Right ventricle myocardium superior (tissue), 1 donor: ENCODE data around the gene SAPCD1. TPM values are rescaled to one million over a fixed set of nuclear protein-coding genes. Genes with fewer than 3 reads are reported as not detected.

Source experiments
- ATAC-seq: fragments of 200-7000 bp; cut with Tn5 transposase; one replicate; pipeline ENCODE4 v1.9.1; 2020; ENCODE audit warnings: mild to moderate bottlenecking; ENCODE audit not compliant: poor library complexity
- DNase-seq: peaks from one replicate; pipeline ENCODE4 v3.0.0-alpha.2; 2020
- intact Hi-C: fragments of 100-400 bp; cut with DNase I; formaldehyde crosslinking; loops from one replicate; pipeline ENCODE4 v1.11.2; 2022
- total RNA-seq: library from RNA; stranded (reverse); fragmentation: NEBNext Ultra II Directional; extraction: Animal tissue kit (Norgen Biotek cat#: 25700); gene quantifications from one replicate; pipeline ENCODE4 v1.2.1, GENCODE V29; 2021
- donor health status: DM: no; HTN: yes; CAD: no; lungs with severe emphysema.

The SAPCD1 gene
- total RNA-seq, 1 donor from 2014 or later, result 0.86 TPM

DNA sequence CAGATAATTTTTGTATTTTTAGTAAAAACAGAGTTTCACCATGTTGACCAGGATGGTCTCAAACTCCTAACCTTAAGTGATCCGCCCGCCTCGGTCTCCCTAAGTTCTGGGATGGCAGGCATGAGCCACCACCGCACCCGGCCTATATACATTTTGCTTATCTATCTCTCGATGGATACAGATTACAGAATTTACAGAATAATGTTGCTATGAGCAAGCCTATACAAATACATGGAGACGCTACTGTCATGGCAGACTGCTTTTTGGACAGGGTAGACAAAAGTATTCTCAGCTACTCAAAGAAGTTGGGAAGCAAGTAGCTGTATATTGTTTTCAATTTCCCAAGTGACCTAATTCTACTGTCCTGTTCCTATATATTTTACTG is 51.0 kb downstream of the SAPCD1 start:
- no peak for ATAC-seq
- DNase-seq, result no peak
- intact Hi-C loops, result no loop called here

Other genes with a start within 250 kb of the SAPCD1 start
- gene MCCD1, start 233.7 kb upstream of the SAPCD1 start, total RNA-seq, result not detected
- gene DDX39B, start 220.7 kb upstream of the SAPCD1 start, total RNA-seq, result 145 TPM
- gene ATP6V1G2, start 216.0 kb upstream of the SAPCD1 start, total RNA-seq, result 2.3 TPM
- gene NFKBIL1, start 215.0 kb upstream of the SAPCD1 start, total RNA-seq, result 9.2 TPM
- gene LTA, start 190.4 kb upstream of the SAPCD1 start, total RNA-seq, result not detected
- 0.59 TPM for gene TNF, start 187.1 kb upstream of the SAPCD1 start, total RNA-seq
- not detected for gene LTB, start 180.2 kb upstream of the SAPCD1 start, total RNA-seq
- gene LST1, start 176.4 kb upstream of the SAPCD1 start, total RNA-seq, result 5.5 TPM
- not detected for gene NCR3, start 169.7 kb upstream of the SAPCD1 start, total RNA-seq
- gene AIF1, start 147.4 kb upstream of the SAPCD1 start, total RNA-seq, result 17.7 TPM
- gene PRRC2A, start 141.9 kb upstream of the SAPCD1 start, total RNA-seq, result 69.1 TPM
- gene BAG6, start 110.0 kb upstream of the SAPCD1 start, total RNA-seq, result 253 TPM
- gene APOM, start 106.8 kb upstream of the SAPCD1 start, total RNA-seq, result 1.9 TPM
- 16.5 TPM for gene C6orf47, start 101.9 kb upstream of the SAPCD1 start, total RNA-seq
- 19.2 TPM for gene GPANK1, start 97.7 kb upstream of the SAPCD1 start, total RNA-seq
- 95.1 TPM for gene CSNK2B, start 96.6 kb upstream of the SAPCD1 start, total RNA-seq
- gene LY6G5B, start 92.7 kb upstream of the SAPCD1 start, total RNA-seq, result 2.8 TPM
- 1.3 TPM for gene LY6G5C, start 81.6 kb upstream of the SAPCD1 start, total RNA-seq
- gene ABHD16A, start 59.3 kb upstream of the SAPCD1 start, total RNA-seq, result 27.9 TPM
- gene LY6G6F, start 55.8 kb upstream of the SAPCD1 start, total RNA-seq, result not detected
- gene LY6G6D, start 47.3 kb upstream of the SAPCD1 start, total RNA-seq, result not detected
- not detected for gene LY6G6C, start 40.9 kb upstream of the SAPCD1 start, total RNA-seq
- gene MPIG6B, start 39.3 kb upstream of the SAPCD1 start, total RNA-seq, result 0.13 TPM
- 32.9 TPM for gene DDAH2, start 33.4 kb upstream of the SAPCD1 start, total RNA-seq
- gene CLIC1, start 26.1 kb upstream of the SAPCD1 start, total RNA-seq, result 86.8 TPM
- 1.8 TPM for gene MSH5, start 22.7 kb upstream of the SAPCD1 start, total RNA-seq
- gene VWA7, start 14.7 kb downstream of the SAPCD1 start, total RNA-seq, result 9.5 TPM
- 22.1 TPM for gene VARS1, start 33.1 kb downstream of the SAPCD1 start, total RNA-seq
- 23.0 TPM for gene LSM2, start 44.3 kb downstream of the SAPCD1 start, total RNA-seq
- gene HSPA1L, start 52.6 kb downstream of the SAPCD1 start, total RNA-seq, result 2.0 TPM
- 324 TPM for gene HSPA1A, start 52.9 kb downstream of the SAPCD1 start, total RNA-seq
- gene HSPA1B, start 65.1 kb downstream of the SAPCD1 start, total RNA-seq, result 236 TPM
- 24.1 TPM for gene NEU1, start 100.2 kb downstream of the SAPCD1 start, total RNA-seq
- gene SLC44A4, start 116.3 kb downstream of the SAPCD1 start, total RNA-seq, result not detected
- gene EHMT2, start 135.0 kb downstream of the SAPCD1 start, total RNA-seq, result 15.5 TPM
- 3.1 TPM for gene ZBTB12, start 139.4 kb downstream of the SAPCD1 start, total RNA-seq
- 7.6 TPM for gene C2, start 165.1 kb downstream of the SAPCD1 start, total RNA-seq
- gene CFB, start 183.4 kb downstream of the SAPCD1 start, total RNA-seq, result 5.5 TPM
- gene NELFE, start 196.3 kb downstream of the SAPCD1 start, total RNA-seq, result 39.6 TPM
- 33.6 TPM for gene SKIC2, start 196.5 kb downstream of the SAPCD1 start, total RNA-seq
- 7.5 TPM for gene DXO, start 209.5 kb downstream of the SAPCD1 start, total RNA-seq
- 61.5 TPM for gene C4A, start 219.4 kb downstream of the SAPCD1 start, total RNA-seq